GM12878 (cell line): ENCODE results near the gene CRACDL. TPM values are rescaled to one million over a fixed set of nuclear protein-coding genes. Genes with fewer than 3 reads are reported as not detected.
A peak's percentile ranks its signal among the peaks of the same experiment; 100 is the strongest.
"Not testable (repeated sequence)": the region's sequence is repeated elsewhere in the genome, so short reads cannot be mapped to it uniquely, and the experiment has no call there.

Experiments used
- ATAC-seq: fragments of 200-7000 bp; cut with Tn5 transposase; 3 replicates; pipeline ENCODE4 v1.9.1; 2020; ENCODE audit warnings: mild to moderate bottlenecking, moderate library complexity
- BruUV-seq: library from RNA; stranded (reverse); fragments of 400-500 nt; replicated peaks from 2 replicates; lab custom pipeline; 2021; lab: Mats Ljungman, UMichigan
- CTCF ChIA-PET: fragments of 300-600 bp; sonication (Branson Sonifier 250); formaldehyde crosslinking; extraction: SDS; loops from one replicate; lab custom pipeline; 2021; ENCODE audit warnings: inconsistent platforms; lab: Yijun Ruan, JAX
- POLR2A ChIA-PET: fragments of 350-600 bp; formaldehyde crosslinking; extraction: SDS; loops from one replicate; lab custom pipeline; 2021; ENCODE audit warnings: inconsistent platforms; lab: Charles Lee
- RAD21 ChIA-PET: fragments of 300-600 bp; sonication (Branson Sonifier 250); formaldehyde crosslinking; loops from one replicate; lab custom pipeline; 2023; ENCODE audit warnings: antibody characterized with exemption; ENCODE audit not compliant: unreplicated experiment; lab: Charles Lee
- SMC1A ChIA-PET: fragments of 300-600 bp; sonication (Branson Sonifier 250); formaldehyde crosslinking; loops from one replicate; lab custom pipeline; 2023; ENCODE audit not compliant: unreplicated experiment, uncharacterized antibody; lab: Charles Lee
- DNase-seq: peaks from one replicate; pipeline ENCODE4 v3.0.0-alpha.2; 2011; ENCODE audit warnings: low read depth, low spot score
- FAIRE-seq: peaks from 3 replicates; lab custom pipeline; 2011; peaks lifted over from hg19 to GRCh38; lab: Jason Lieb, UNC
- H2AFZ ChIP-seq: 2 replicates; pipeline ENCODE4 v1.6.0; 2011; ENCODE audit warnings: low read depth, low read length, control low read depth; ENCODE audit not compliant: control insufficient read depth
- H3K27ac ChIP-seq: 2 replicates; pipeline ENCODE4 v1.5.1; 2011; ENCODE audit warnings: control low read depth; ENCODE audit not compliant: control insufficient read depth, insufficient read depth
- H3K27me3 ChIP-seq, 2 experiments: replicated peaks in 1 of 2; 2 replicates each; pipeline versions ENCODE4 v1.6.0 to v1.6.1; 2011; ENCODE audit warnings: low read length in 1 of 2; ENCODE audit not compliant: control insufficient read depth in 2 of 2, insufficient read depth in 2 of 2
- H3K36me3 ChIP-seq, 2 experiments: 2 replicates each; pipeline ENCODE4 v1.5.1; 2011; ENCODE audit warnings: low read length in 1 of 2; ENCODE audit not compliant: control insufficient read depth in 2 of 2, insufficient read depth in 2 of 2
- H3K4me1 ChIP-seq: 2 replicates; pipeline ENCODE4 v1.6.1; 2011; ENCODE audit warnings: mild to moderate bottlenecking, low read length, moderate library complexity, mixed read lengths; ENCODE audit not compliant: control insufficient read depth, insufficient read depth
- H3K4me2 ChIP-seq: 2 replicates; pipeline ENCODE4 v1.6.0; 2011; ENCODE audit warnings: control low read depth; ENCODE audit not compliant: control insufficient read depth, insufficient read depth
- H3K4me3 ChIP-seq: fragments of 200-600 bp; sonication (generic); 2 replicates; pipeline ENCODE4 v1.5.1; 2016
- H3K79me2 ChIP-seq: 2 replicates; pipeline ENCODE4 v1.6.0; 2011; ENCODE audit warnings: low read length; ENCODE audit not compliant: control insufficient read depth, insufficient read depth
- H3K9ac ChIP-seq: 2 replicates; pipeline ENCODE4 v1.8.0; 2011; ENCODE audit warnings: low read length, control low read depth, mixed read lengths; ENCODE audit not compliant: control insufficient read depth, insufficient read depth
- H3K9me3 ChIP-seq: replicated peaks from 3 replicates; pipeline ENCODE4 v1.5.1; 2011; ENCODE audit warnings: mild to moderate bottlenecking, low read length; ENCODE audit not compliant: control insufficient read depth, insufficient read depth
- H4K20me1 ChIP-seq: 2 replicates; pipeline ENCODE4 v1.6.0; 2011; ENCODE audit not compliant: control insufficient read depth, insufficient read depth
- HDAC6 ChIP-seq: fragments of 200-600 bp; sonication (generic); IDR thresholded peaks from one replicate; pipeline ENCODE4 v1.8.0; 2017; ENCODE audit warnings: antibody characterized with exemption; ENCODE audit not compliant: unreplicated experiment
- JUNB ChIP-seq: IDR thresholded peaks from 2 replicates; pipeline ENCODE4 v1.6.1; 2016; ENCODE audit warnings: antibody characterized with exemption, mild to moderate bottlenecking
- WGBS: methylation state at CpG from one replicate; pipeline ENCODE4 v1.1.6; 2016; ENCODE audit warnings: low lambda C conversion rate; ENCODE audit not compliant: insufficient replicate concordance, insufficient coverage; ENCODE audit errors: missing lambda C conversion rate; 5-methylcytosine and 5-hydroxymethylcytosine counted together
- in situ Hi-C: fragments of 300-500 bp; cut with MboI; formaldehyde crosslinking; loops from 9 replicates; pipeline ENCODE4 v1.14.3; 2018; ENCODE audit warnings: mixed read lengths
- intact Hi-C: fragments of 100-400 bp; cut with micrococcal nuclease; formaldehyde crosslinking; loops from one replicate; pipeline ENCODE4 v1.14.2; 2022; ENCODE audit not compliant: unreplicated experiment
- polyA plus RNA-seq, 11 experiments: library from polyadenylated mRNA; depleted of rRNA in 4 of 11; unstranded in 6 of 11; stranded (reverse) in 5 of 11; fragments of >200 nt; fragmentation: Nextera tagmentation in 4 of 11; fragmentation: Illumina TruSeq in 1 of 11; extraction: Ambion mirVana in 4 of 11; extraction: Trizol in 1 of 11; gene quantifications; 1 replicate in 1 of 11; 2 replicates in 10 of 11; pipeline versions ENCODE4 v1.2.1 to v1.2.3, GENCODE V29; 2011 to 2016; ENCODE audit warnings: inconsistent platforms in 2 of 11, missing spikeins in 2 of 11, low read depth in 1 of 11
- total RNA-seq, 4 experiments: library from RNA; depleted of rRNA in 3 of 4; stranded (reverse); fragments of >200 nt in 3 of 4; fragmentation: Illumina TruSeq in 1 of 4; extraction: Trizol in 1 of 4; gene quantifications; 2 replicates each; pipeline versions ENCODE4 v1.2.1 to v1.2.3, GENCODE V29; 2013 to 2021

Gene CRACDL
- total and polyA plus RNA-seq, 10 of the 15 experiments (the other 5 are each of a cell fraction or from before 2014, with no cell fraction given): 0.03 to 0.72 (median 0.14) TPM

DNA sequence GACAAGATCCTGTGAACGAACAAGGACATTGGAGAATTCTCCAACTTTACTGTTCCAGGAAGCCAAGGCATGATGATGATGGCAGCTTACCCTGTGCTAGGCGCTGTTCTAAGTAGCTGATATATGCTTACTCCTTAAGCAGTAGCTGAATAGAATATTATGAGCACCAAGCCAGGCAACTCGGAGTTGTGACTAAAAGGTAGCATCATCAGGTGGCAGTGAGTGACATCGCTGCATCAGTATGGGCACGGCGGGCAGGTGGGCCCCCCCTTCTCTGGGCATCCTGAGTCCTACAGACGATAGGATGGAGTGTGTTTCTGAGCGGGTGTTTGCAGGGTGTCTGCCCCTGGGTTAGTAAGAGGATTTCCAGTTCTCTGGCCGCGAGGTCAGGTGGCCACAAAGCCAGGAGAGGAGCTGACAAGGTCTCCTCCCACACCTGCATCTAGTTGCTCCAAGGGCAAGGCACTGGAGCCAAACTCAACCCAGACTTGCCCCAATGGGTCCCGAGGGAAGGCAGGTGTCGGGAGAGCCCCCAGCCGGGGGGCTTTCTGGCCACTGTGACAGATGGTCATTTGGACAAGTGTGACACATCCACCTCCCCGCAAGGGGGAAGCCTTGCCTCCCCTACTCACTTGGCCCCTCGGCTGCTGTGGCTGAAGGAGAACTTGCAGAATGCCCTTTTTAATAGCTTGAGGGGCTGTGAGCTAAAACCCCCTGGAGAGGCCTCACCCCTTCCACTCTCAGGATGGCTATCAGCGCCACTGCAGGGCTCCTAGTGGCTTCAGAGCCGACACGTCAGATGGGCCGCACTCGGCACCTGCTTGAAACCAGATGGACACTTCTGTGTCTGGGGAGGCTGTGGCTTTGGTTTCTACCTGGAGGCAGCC is 55.5 kb downstream of the CRACDL start:
- FAIRE-seq (no peak), DNase-seq (no peak), ATAC-seq (peak; percentile 36; the same call in 1 of the 3 replicates)
- 47% methylated on average over 20 of the region's 20 CpGs for WGBS
- no peak for TF ChIP-seq HDAC6
- ChIA-PET SMC1A (interaction anchor here (1.3 to 1.6 kb wide), 2 partner anchors 186 to 231 kb away, joined by 3 to 4 read pairs; no protein-coding TSS in a partner anchor), RAD21 (no interaction called here), CTCF (no interaction called here), POLR2A (no interaction called here)
- Histone ChIP-seq H3K79me2 (no peaks in the 10 kb centered on the region), H3K27ac (no peak overlapping the region), H3K9ac (no peak overlapping the region), H2AFZ (no peak overlapping the region), H3K4me1 (no peaks in the 10 kb centered on the region), H4K20me1 (no peaks in the 10 kb centered on the region), H3K4me3 (no peak overlapping the region), H3K27me3 (no peaks in the 10 kb centered on the region; a peak in 1 of 4 replicates), H3K9me3 (no peaks in the 10 kb centered on the region), H3K4me2 (no peak overlapping the region), H3K36me3 (no peaks in the 10 kb centered on the region)
- intact Hi-C loops (no loop called here), in situ Hi-C loops (no loop called here)
- no TSS peak for BruUV-seq

DNA sequence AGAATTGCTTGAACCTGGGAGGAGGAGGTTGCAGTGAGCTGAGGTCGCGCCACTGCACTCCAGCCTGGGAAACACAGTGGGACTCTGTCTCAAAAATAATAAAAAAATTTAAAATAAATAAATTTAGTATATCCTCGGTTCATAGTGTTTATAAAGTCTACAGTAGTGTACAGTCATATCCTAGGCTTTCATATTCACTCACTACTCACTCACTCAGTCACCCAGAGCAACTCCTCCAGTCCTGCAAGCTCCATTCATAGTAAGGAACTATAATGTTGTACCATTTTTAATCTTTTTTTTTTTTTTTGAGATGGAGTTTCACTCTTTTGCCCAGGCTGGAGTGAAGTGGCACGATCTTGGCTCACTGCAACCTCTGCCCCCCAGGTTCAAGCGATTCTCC is 58.4 kb downstream of the CRACDL start:
- H3K4me3 ChIP-seq, H3K36me3 ChIP-seq, H3K9ac ChIP-seq, H3K79me2 ChIP-seq, BruUV-seq, H3K27ac ChIP-seq, H4K20me1 ChIP-seq, H3K9me3 ChIP-seq, intact Hi-C loops, H2AFZ ChIP-seq, DNase-seq, FAIRE-seq, in situ Hi-C loops, H3K4me1 ChIP-seq, H3K4me2 ChIP-seq, H3K27me3 ChIP-seq: not testable (repeated sequence)
- POLR2A ChIA-PET: interaction anchor here (0.7 kb wide), 1 partner anchor 233 kb away, joined by 3 read pairs; no protein-coding TSS in a partner anchor
- SMC1A ChIA-PET: interaction anchor here (1.3 kb wide), 1 partner anchor 33 kb away, joined by 3 read pairs; no protein-coding TSS in a partner anchor
- CTCF ChIA-PET: interaction anchor here (1.3 kb wide), 1 partner anchor 40 kb away, joined by 3 read pairs; no protein-coding TSS in a partner anchor
- TF ChIP-seq JUNB: peak; percentile 70; the same call in 1 of the 2 replicates
- WGBS: 22% methylated on average over 3 of the region's 5 CpGs
- RAD21 ChIA-PET: interaction anchor here (0.6 to 0.7 kb wide), 2 partner anchors 16 to 119 kb away, joined by 3 to 4 read pairs; no protein-coding TSS in a partner anchor
- ATAC-seq: 0 out of 3 replicates have a peak, but pooled peaks have one; percentile 28
